MCF 10A (cell line): ENCODE data around the gene KCNG2. TPM values are rescaled to one million over a fixed set of nuclear protein-coding genes. Genes with fewer than 3 reads are reported as not detected.

Source experiments
- BruUV-seq: library from RNA; stranded (reverse); fragments of 400-500 nt; replicated peaks from 2 replicates; lab custom pipeline; 2021; lab: Mats Ljungman, UMichigan
- CTCF ChIA-PET: fragments of 300-600 bp; sonication (Branson Sonifier 250); formaldehyde crosslinking; extraction: SDS; loops from one replicate; lab custom pipeline; 2021; ENCODE audit warnings: antibody characterized with exemption, inconsistent platforms; lab: Yijun Ruan, JAX
- POLR2A ChIA-PET: fragments of 300-600, 350-650 bp; sonication (Branson Sonifier 250); formaldehyde crosslinking; extraction: SDS; loops from one replicate; lab custom pipeline; 2020; ENCODE audit warnings: antibody characterized with exemption, inconsistent platforms; lab: Yijun Ruan, JAX
- DNase-seq: peaks from one replicate; pipeline ENCODE4 v3.0.0-alpha.2; 2018; ENCODE audit not compliant: unreplicated experiment
- H3K27ac Mint-ChIP-seq: one replicate; pipeline ENCODE4 v1.8.0; 2022; ENCODE audit warnings: mild to moderate bottlenecking, low read depth, mixed read lengths; ENCODE audit not compliant: unreplicated experiment
- H3K27me3 Mint-ChIP-seq: one replicate; pipeline ENCODE4 v1.8.0; 2022; ENCODE audit warnings: mixed read lengths; ENCODE audit not compliant: insufficient read depth, unreplicated experiment
- H3K36me3 Mint-ChIP-seq: one replicate; pipeline ENCODE4 v1.8.0; 2022; ENCODE audit warnings: mild to moderate bottlenecking, moderate library complexity, mixed read lengths; ENCODE audit not compliant: insufficient read depth, unreplicated experiment
- H3K4me1 Mint-ChIP-seq: one replicate; pipeline ENCODE4 v1.8.0; 2022; ENCODE audit warnings: mixed read lengths; ENCODE audit not compliant: insufficient read depth, unreplicated experiment
- H3K4me3 Mint-ChIP-seq: one replicate; pipeline ENCODE4 v1.8.0; 2022; ENCODE audit warnings: mild to moderate bottlenecking, moderate library complexity, mixed read lengths; ENCODE audit not compliant: unreplicated experiment
- H3K9me3 Mint-ChIP-seq: one replicate; pipeline ENCODE4 v1.8.0; 2022; ENCODE audit warnings: mixed read lengths; ENCODE audit not compliant: unreplicated experiment
- intact Hi-C: fragments of 100-400 bp; cut with micrococcal nuclease; formaldehyde crosslinking; loops from 2 replicates; pipeline ENCODE4 v1.14.1; 2022
- total RNA-seq: library from RNA; stranded (reverse); gene quantifications from 2 replicates; pipeline ENCODE4 v1.2.3, GENCODE V29; 2022
- TF ChIP-seq, protein P1 (sequence below): fragments of 200-600 bp; IDR thresholded peaks from one replicate; pipeline ENCODE4 v1.8.0; 2022; ENCODE audit warnings: antibody characterized with exemption, mild to moderate bottlenecking; ENCODE audit not compliant: unreplicated experiment

The KCNG2 gene
- total RNA-seq, 1 experiment from 2014 or later, result not detected

DNA sequence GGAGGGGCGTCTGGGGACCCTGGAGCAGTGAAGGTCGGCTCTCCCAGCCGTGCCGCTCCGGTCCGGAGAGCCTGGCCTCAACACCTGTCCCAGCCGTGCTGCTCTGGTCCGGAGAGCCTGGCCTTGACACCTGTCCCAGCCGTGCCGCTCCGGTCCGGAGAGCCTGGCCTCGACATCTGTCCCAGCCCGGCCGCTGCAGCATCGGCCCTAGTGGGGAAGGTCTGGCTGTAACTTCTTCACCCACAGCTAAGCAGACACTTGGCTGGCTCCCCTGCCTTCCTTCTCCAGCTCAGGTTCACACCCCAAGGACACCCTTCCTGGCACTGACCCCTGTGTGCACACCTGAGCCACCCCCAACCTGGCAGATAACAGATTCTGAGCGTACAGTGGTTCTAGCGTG is 4.6 kb downstream of the KCNG2 start:
- no TSS peak for BruUV-seq
- H3K27me3 Mint-ChIP-seq, result peaks cover 6% of the 10 kb centered on the region
- H3K36me3 Mint-ChIP-seq, result no peaks in the 10 kb centered on the region
- ChIA-PET CTCF (no interaction called here), POLR2A (no interaction called here)
- no peak for DNase-seq
- H3K4me1 Mint-ChIP-seq, result no peaks in the 10 kb centered on the region
- TF ChIP-seq, protein P1, sequence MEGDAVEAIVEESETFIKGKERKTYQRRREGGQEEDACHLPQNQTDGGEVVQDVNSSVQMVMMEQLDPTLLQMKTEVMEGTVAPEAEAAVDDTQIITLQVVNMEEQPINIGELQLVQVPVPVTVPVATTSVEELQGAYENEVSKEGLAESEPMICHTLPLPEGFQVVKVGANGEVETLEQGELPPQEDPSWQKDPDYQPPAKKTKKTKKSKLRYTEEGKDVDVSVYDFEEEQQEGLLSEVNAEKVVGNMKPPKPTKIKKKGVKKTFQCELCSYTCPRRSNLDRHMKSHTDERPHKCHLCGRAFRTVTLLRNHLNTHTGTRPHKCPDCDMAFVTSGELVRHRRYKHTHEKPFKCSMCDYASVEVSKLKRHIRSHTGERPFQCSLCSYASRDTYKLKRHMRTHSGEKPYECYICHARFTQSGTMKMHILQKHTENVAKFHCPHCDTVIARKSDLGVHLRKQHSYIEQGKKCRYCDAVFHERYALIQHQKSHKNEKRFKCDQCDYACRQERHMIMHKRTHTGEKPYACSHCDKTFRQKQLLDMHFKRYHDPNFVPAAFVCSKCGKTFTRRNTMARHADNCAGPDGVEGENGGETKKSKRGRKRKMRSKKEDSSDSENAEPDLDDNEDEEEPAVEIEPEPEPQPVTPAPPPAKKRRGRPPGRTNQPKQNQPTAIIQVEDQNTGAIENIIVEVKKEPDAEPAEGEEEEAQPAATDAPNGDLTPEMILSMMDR, result no peak
- H3K27ac Mint-ChIP-seq, result no peak overlapping the region
- H3K9me3 Mint-ChIP-seq, result peaks cover 12% of the 10 kb centered on the region
- H3K4me3 Mint-ChIP-seq, result no peak overlapping the region
- intact Hi-C loops, result no loop called here

DNA sequence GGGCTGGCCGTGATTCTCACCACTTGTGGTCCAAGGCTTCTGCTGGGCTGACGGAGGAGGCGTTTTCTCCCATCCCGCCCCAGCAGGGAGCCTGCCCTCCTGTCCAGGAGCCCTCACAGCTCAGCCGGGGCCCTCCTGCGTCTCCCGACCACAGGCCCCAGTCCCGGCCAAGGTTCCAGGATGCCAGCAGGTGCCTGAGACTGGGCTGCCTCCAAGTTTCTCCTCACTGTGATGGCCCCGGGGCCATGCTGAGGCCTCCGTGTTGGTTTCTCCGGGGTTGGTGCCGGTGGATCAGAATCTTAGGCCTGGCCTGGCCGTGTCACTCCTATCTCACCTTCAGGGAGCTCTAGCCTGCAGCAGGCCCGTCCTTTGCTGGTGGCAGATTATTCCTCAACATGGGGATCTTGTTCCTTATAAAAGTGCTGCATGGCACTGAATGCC is 5.9 kb downstream of the KCNG2 start:
- intact Hi-C loops, result no loop called here
- H3K27me3 Mint-ChIP-seq, result no peaks in the 10 kb centered on the region
- ChIA-PET CTCF (no interaction called here), POLR2A (no interaction called here)
- no peak for DNase-seq
- BruUV-seq, result no TSS peak
- no peaks in the 10 kb centered on the region for H3K36me3 Mint-ChIP-seq
- peaks cover 8% of the 10 kb centered on the region for H3K9me3 Mint-ChIP-seq
- H3K4me3 Mint-ChIP-seq, result no peak overlapping the region
- H3K4me1 Mint-ChIP-seq, result no peaks in the 10 kb centered on the region
- H3K27ac Mint-ChIP-seq, result no peak overlapping the region
- TF ChIP-seq, protein P1, result no peak

DNA sequence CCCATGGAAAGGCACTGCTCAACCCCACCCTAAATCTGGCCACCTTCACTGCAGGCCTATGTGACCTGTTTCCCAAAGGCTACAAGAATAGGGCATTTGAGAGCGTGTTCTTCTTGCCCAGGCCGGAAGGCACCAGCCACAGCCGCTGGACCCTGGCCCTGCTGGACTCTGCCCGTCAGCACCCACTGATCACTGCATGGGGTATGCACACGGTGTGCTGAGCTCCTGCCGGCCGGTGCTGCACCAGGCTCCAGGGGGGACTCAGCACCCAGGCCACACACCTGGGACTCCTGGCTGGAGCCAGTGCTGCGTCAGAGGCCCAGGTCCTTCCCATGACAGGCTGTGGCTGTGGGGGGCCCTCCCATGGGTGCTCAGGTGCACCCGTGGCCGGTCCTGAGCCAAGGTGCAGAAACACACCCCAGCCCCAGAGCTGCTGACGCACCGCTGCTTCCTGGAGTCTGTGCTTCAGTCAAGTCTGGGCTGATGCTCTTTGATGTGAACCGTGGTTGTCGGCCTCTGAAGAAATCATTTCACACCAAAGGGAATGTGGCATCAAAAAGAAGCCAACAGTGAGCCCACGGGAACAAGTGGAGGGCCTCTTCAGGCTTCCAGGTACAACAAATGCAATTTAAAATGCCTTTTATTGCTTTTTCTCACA is 6.5 kb downstream of the KCNG2 start:
- Mint-ChIP-seq H3K9me3 (peaks cover 8% of the 10 kb centered on the region), H3K36me3 (no peaks in the 10 kb centered on the region), H3K4me1 (no peaks in the 10 kb centered on the region), H3K27me3 (no peaks in the 10 kb centered on the region), H3K27ac (no peak overlapping the region), H3K4me3 (no peak overlapping the region)
- no TSS peak for BruUV-seq
- TF ChIP-seq, protein P1, result no peak
- intact Hi-C loops, result no loop called here
- ChIA-PET CTCF (no interaction called here), POLR2A (interaction anchor here (0.6 kb wide), 1 partner anchor 457 kb away, joined by 3 read pairs; no protein-coding TSS in a partner anchor)
- DNase-seq, result no peak

- no peaks in the 10 kb centered on the region for H3K36me3 Mint-ChIP-seq
- intact Hi-C loops, result no loop called here
- CTCF ChIA-PET, result no interaction called here
- POLR2A ChIA-PET, result interaction anchor here (0.6 kb wide), 1 partner anchor 456 kb away, joined by 3 read pairs; no protein-coding TSS in a partner anchor
- no TSS peak for BruUV-seq
- no peaks in the 10 kb centered on the region for H3K27me3 Mint-ChIP-seq
- TF ChIP-seq, protein P1, result no peak
- H3K27ac Mint-ChIP-seq, result no peak overlapping the region
- peaks cover 8% of the 10 kb centered on the region for H3K9me3 Mint-ChIP-seq
- DNase-seq, result no peak
- H3K4me1 Mint-ChIP-seq, result no peaks in the 10 kb centered on the region
- no peak overlapping the region for H3K4me3 Mint-ChIP-seq
These were observed 7.6 kb downstream of the KCNG2 start for GRCh38 chr18:79805211-79805887.
